ENCODE results near the gene ADAT1.
A peak's percentile ranks its signal among the peaks of the same experiment; 100 is the strongest.

- TF ChIP-seq, protein P1, sequence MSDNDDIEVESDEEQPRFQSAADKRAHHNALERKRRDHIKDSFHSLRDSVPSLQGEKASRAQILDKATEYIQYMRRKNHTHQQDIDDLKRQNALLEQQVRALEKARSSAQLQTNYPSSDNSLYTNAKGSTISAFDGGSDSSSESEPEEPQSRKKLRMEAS (IDR thresholded peaks at IDR 0.05): peak; percentile 82
- TF ChIP-seq SUZ12 (IDR thresholded peaks at IDR 0.05; ENCODE audit: low read length) (no peak), RFX5 (IDR thresholded peaks at IDR 0.05; ENCODE audit: borderline replicate concordance, low read depth, low read length) (no peak), EGR1 (IDR thresholded peaks at IDR 0.05; ENCODE audit: borderline replicate concordance, low read depth, low read length) (no peak), TCF12 (IDR thresholded peaks at IDR 0.05; ENCODE audit: low read depth, low read length) (no peak), POLR2AphosphoS5 (IDR thresholded peaks at IDR 0.05; ENCODE audit: low read depth, low read length) (peak; percentile 90)
- TF ChIP-seq, protein P2, sequence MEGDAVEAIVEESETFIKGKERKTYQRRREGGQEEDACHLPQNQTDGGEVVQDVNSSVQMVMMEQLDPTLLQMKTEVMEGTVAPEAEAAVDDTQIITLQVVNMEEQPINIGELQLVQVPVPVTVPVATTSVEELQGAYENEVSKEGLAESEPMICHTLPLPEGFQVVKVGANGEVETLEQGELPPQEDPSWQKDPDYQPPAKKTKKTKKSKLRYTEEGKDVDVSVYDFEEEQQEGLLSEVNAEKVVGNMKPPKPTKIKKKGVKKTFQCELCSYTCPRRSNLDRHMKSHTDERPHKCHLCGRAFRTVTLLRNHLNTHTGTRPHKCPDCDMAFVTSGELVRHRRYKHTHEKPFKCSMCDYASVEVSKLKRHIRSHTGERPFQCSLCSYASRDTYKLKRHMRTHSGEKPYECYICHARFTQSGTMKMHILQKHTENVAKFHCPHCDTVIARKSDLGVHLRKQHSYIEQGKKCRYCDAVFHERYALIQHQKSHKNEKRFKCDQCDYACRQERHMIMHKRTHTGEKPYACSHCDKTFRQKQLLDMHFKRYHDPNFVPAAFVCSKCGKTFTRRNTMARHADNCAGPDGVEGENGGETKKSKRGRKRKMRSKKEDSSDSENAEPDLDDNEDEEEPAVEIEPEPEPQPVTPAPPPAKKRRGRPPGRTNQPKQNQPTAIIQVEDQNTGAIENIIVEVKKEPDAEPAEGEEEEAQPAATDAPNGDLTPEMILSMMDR (IDR thresholded peaks at IDR 0.05; ENCODE audit: control extremely low read depth in 1 of 3, insufficient read depth in 1 of 3, low read depth in 1 of 3, low read length in 3 of 3): no peak
Measured at GRCh38 chr16:75622761-75623605, at the start of gene ADAT1.

Measured in H1 (cell line).